IMR-90 (cell line): ENCODE results near the gene NME4. TPM values are rescaled to one million over a fixed set of nuclear protein-coding genes. Genes with fewer than 3 reads are reported as not detected.

ENCODE experiments used
- ATAC-seq: fragments of 200-7000 bp; cut with Tn5 transposase; 2 replicates; pipeline ENCODE4 v1.9.1; 2020; ENCODE audit warnings: low read depth, mild to moderate bottlenecking, moderate library complexity
- BruUV-seq: library from RNA; stranded (reverse); fragments of 400-500 nt; replicated peaks from 2 replicates; lab custom pipeline; 2021; lab: Mats Ljungman, UMichigan
- CTCF ChIA-PET: fragments of 300-600 bp; formaldehyde crosslinking; extraction: SDS; loops from one replicate; lab custom pipeline; 2021; ENCODE audit warnings: antibody characterized with exemption; lab: Yijun Ruan, JAX
- POLR2A ChIA-PET: fragments of 300-600 bp; sonication (Branson Sonifier 250); formaldehyde crosslinking; loops from one replicate; lab custom pipeline; 2022; ENCODE audit warnings: antibody characterized with exemption; ENCODE audit not compliant: unreplicated experiment; lab: Charles Lee
- DNase-seq: peaks from one replicate; pipeline ENCODE4 v3.0.0; 2013
- H2AFZ ChIP-seq: replicated peaks from 2 replicates; pipeline ENCODE3; 2013; ENCODE audit warnings: low read length, mild to moderate bottlenecking; ENCODE audit not compliant: poor library complexity
- H2AK5ac ChIP-seq: 2 replicates; pipeline ENCODE4 v1.6.1; 2013; ENCODE audit warnings: low read depth, low read length, inconsistent platforms
- H2AK9ac ChIP-seq: replicated peaks from 2 replicates; pipeline ENCODE3; 2013; ENCODE audit warnings: mild to moderate bottlenecking, low read depth, low read length, moderate library complexity; ENCODE audit not compliant: poor library complexity
- H2BK120ac ChIP-seq: 2 replicates; pipeline ENCODE4 v1.6.1; 2013; ENCODE audit warnings: low read depth, low read length, inconsistent platforms
- H2BK15ac ChIP-seq: 3 replicates; pipeline ENCODE4 v1.6.1; 2013; ENCODE audit warnings: low read depth, low read length, inconsistent platforms
- H2BK20ac ChIP-seq: 2 replicates; pipeline ENCODE4 v1.6.1; 2013; ENCODE audit warnings: low read depth, mild to moderate bottlenecking, inconsistent platforms, low read length, moderate library complexity
- H2BK5ac ChIP-seq: 2 replicates; pipeline ENCODE4 v1.6.1; 2013; ENCODE audit warnings: mild to moderate bottlenecking, low read depth, low read length, inconsistent platforms; ENCODE audit not compliant: poor library complexity, severe bottlenecking
- H3K14ac ChIP-seq: replicated peaks from 2 replicates; pipeline ENCODE4 v1.6.1; 2013; ENCODE audit warnings: low read depth, low read length, inconsistent platforms
- H3K18ac ChIP-seq: 2 replicates; pipeline ENCODE4 v1.6.1; 2013; ENCODE audit warnings: low read depth, low read length, control low read depth
- H3K23ac ChIP-seq: 2 replicates; pipeline ENCODE4 v1.6.1; 2013; ENCODE audit warnings: low read depth, low read length, inconsistent platforms
- H3K27ac ChIP-seq: 2 replicates; pipeline ENCODE4 v1.5.1; 2013; ENCODE audit warnings: mild to moderate bottlenecking, control low read depth, low read length; ENCODE audit not compliant: insufficient read depth
- H3K27me3 ChIP-seq: 2 replicates; pipeline ENCODE4 v1.6.1; 2013; ENCODE audit warnings: low read length; ENCODE audit not compliant: control insufficient read depth, insufficient read depth
- H3K36me3 ChIP-seq: 2 replicates; pipeline ENCODE4 v1.6.1; 2013; ENCODE audit warnings: low read length, mixed read lengths; ENCODE audit not compliant: control insufficient read depth, insufficient read depth
- H3K4ac ChIP-seq: 2 replicates; pipeline ENCODE4 v1.6.1; 2013; ENCODE audit warnings: low read depth, low read length, inconsistent platforms
- H3K4me1 ChIP-seq: 2 replicates; pipeline ENCODE4 v1.6.1; 2013; ENCODE audit warnings: low read length, mixed read lengths; ENCODE audit not compliant: control insufficient read depth, insufficient read depth
- H3K4me2 ChIP-seq: 2 replicates; pipeline ENCODE4 v1.6.1; 2013; ENCODE audit warnings: low read depth, mild to moderate bottlenecking, control low read depth, low read length, moderate library complexity
- H3K4me3 ChIP-seq: 2 replicates; pipeline ENCODE4 v1.5.1; 2013; ENCODE audit warnings: low read depth, mild to moderate bottlenecking, control low read depth, low read length, moderate library complexity; ENCODE audit not compliant: insufficient read depth
- H3K56ac ChIP-seq: 2 replicates; pipeline ENCODE4 v1.6.1; 2013; ENCODE audit warnings: low read length, inconsistent platforms; ENCODE audit not compliant: insufficient read depth; ENCODE audit errors: extremely low read depth
- H3K79me1 ChIP-seq, 2 experiments: 2 replicates each; pipeline ENCODE4 v1.6.1; 2013; ENCODE audit warnings: low read length in 2 of 2, inconsistent platforms in 1 of 2, low read depth in 1 of 2
- H3K9ac ChIP-seq: 2 replicates; pipeline ENCODE4 v1.6.1; 2013; ENCODE audit warnings: low read depth, low read length, control low read depth
- H3K9me1 ChIP-seq: 2 replicates; pipeline ENCODE4 v1.6.1; 2013; ENCODE audit warnings: low read length, inconsistent platforms; ENCODE audit not compliant: insufficient read depth
- H3K9me3 ChIP-seq: 2 replicates; pipeline ENCODE4 v1.6.1; 2013; ENCODE audit warnings: low read length; ENCODE audit not compliant: control insufficient read depth, insufficient read depth
- H4K20me1 ChIP-seq: 2 replicates; pipeline ENCODE4 v1.6.1; 2013; ENCODE audit warnings: low read length, inconsistent platforms; ENCODE audit not compliant: insufficient read depth
- H4K5ac ChIP-seq: 2 replicates; pipeline ENCODE4 v1.6.1; 2013; ENCODE audit warnings: mild to moderate bottlenecking, low read depth, low read length, control low read depth
- H4K8ac ChIP-seq, 2 experiments: 2 replicates each; pipeline ENCODE4 v1.6.1; 2013; ENCODE audit warnings: low read depth in 2 of 2, low read length in 2 of 2, control low read depth in 1 of 2, inconsistent platforms in 1 of 2
- H4K91ac ChIP-seq: 2 replicates; pipeline ENCODE4 v1.6.1; 2013; ENCODE audit warnings: low read depth, low read length, inconsistent platforms; ENCODE audit not compliant: insufficient read depth
- BHLHE40 ChIP-seq: fragments of 150-350 bp; IDR thresholded peaks from 2 replicates; pipeline ENCODE4 v1.6.1; 2016; ENCODE audit warnings: mild to moderate bottlenecking, low read depth, low read length
- CEBPB ChIP-seq: IDR thresholded peaks from 2 replicates; pipeline ENCODE4 v1.6.1; 2012; ENCODE audit warnings: low read depth, low read length, improper control_type of control experiment
- CHD1 ChIP-seq: IDR thresholded peaks from 2 replicates; pipeline ENCODE4 v1.6.1; 2012; ENCODE audit warnings: low read depth, low read length, improper control_type of control experiment
- FOS ChIP-seq: fragments of 150-350 bp; IDR thresholded peaks from 2 replicates; pipeline ENCODE4 v1.6.1; 2016; ENCODE audit warnings: low read depth, low read length
- MAFK ChIP-seq: IDR thresholded peaks from 2 replicates; pipeline ENCODE4 v1.6.1; 2012; ENCODE audit warnings: low read depth, low read length, improper control_type of control experiment
- MXI1 ChIP-seq: IDR thresholded peaks from 2 replicates; pipeline ENCODE4 v1.6.1; 2012; ENCODE audit warnings: low read depth, mild to moderate bottlenecking, low read length, moderate library complexity, borderline replicate concordance
- NFE2L2 ChIP-seq: fragments of 150-350 bp; IDR thresholded peaks from 2 replicates; pipeline ENCODE4 v1.6.1; 2016; ENCODE audit warnings: low read depth, mild to moderate bottlenecking, low read length
- POLR2A ChIP-seq: IDR thresholded peaks from 2 replicates; pipeline ENCODE4 v1.6.1; 2012; ENCODE audit warnings: mild to moderate bottlenecking, low read depth, low read length
- RCOR1 ChIP-seq: IDR thresholded peaks from 2 replicates; pipeline ENCODE4 v1.6.1; 2012; ENCODE audit warnings: mild to moderate bottlenecking, low read length, improper control_type of control experiment; ENCODE audit not compliant: insufficient replicate concordance
- RFX5 ChIP-seq: IDR thresholded peaks from 2 replicates; pipeline ENCODE4 v1.8.0; 2012; ENCODE audit warnings: low read depth, mild to moderate bottlenecking, low read length, moderate library complexity
- SMC3 ChIP-seq: fragments of 150-350 bp; IDR thresholded peaks from 2 replicates; pipeline ENCODE4 v1.6.1; 2016; ENCODE audit warnings: low read depth, mild to moderate bottlenecking, antibody characterized with exemption, low read length, moderate library complexity
- WGBS, 2 experiments: methylation state at CpG; one replicate each; pipeline versions ENCODE4 v1.1.5 to v1.1.7; 2013; ENCODE audit warnings: missing lambda C conversion rate in 2 of 2; ENCODE audit not compliant: insufficient read length in 1 of 2; ENCODE audit errors: extremely low coverage in 2 of 2; 5-methylcytosine and 5-hydroxymethylcytosine counted together
- dilution Hi-C: fragments of 300-500 bp; cut with HindIII; formaldehyde crosslinking; loops from one replicate; pipeline ENCODE4 v1.14.3; 2018; ENCODE audit warnings: low sequenced_read_pairs; ENCODE audit not compliant: unreplicated experiment
- in situ Hi-C: fragments of 300-500 bp; cut with MboI; formaldehyde crosslinking; loops from 3 replicates; pipeline ENCODE4 v1.14.3; 2019; ENCODE audit warnings: low sequenced_read_pairs, inconsistent platforms, mixed read lengths
- intact Hi-C: fragments of 100-400 bp; cut with micrococcal nuclease; formaldehyde crosslinking; loops from 2 replicates; pipeline ENCODE4 v1.10.0; 2022
- polyA plus RNA-seq, 3 experiments: library from polyadenylated mRNA; depleted of rRNA; stranded (reverse); fragments of >200 nt; gene quantifications; 2 replicates each; pipeline ENCODE4 v1.2.3, GENCODE V29; 2012; ENCODE audit warnings: low replicate concordance in 1 of 3
- total RNA-seq: library from RNA; depleted of rRNA; stranded (reverse); fragments of >200 nt; gene quantifications from 2 replicates; pipeline ENCODE4 v1.2.3, GENCODE V29; 2012

NME4 gene
- total and polyA plus RNA-seq, 2 of the 4 experiments (the other 2 are of a cell fraction): 124 to 288 TPM

DNA sequence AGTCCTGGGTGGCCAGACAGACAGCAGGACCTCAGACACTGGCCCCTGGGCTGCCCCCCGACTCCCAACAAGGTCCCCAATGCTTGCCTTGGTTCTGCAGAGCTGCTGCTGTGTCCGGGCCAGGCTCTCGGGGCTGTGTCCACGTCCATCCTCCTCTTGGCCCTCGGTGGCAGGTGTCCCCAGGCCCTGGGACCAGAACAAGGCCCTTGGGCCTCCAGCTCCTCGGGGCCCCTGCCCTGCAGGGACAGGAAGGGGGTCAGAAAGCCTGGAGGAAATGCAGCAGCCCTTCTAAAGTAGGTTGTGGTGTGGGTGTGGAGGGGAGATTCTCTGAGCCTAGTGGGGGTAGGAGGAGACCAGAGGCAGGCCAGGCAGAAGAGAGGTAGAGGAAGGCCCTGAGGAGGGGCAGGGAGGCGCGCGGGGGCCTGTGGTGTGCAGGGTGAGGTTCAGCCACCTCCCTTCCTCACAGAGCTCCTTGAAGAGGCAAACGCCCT is 42.0 kb upstream of the NME4 start:
- WGBS, 2 experiments: 89% methylated on average over 3 of the region's 10 CpGs; no CpG with 5 or more reads in 1 of the 2 experiments
- H2BK5ac ChIP-seq: no peak overlapping the region

More for the DNA sequence above, 42.0 kb upstream of the NME4 start:
- Histone ChIP-seq H4K20me1 (peaks cover 4% of the 10 kb centered on the region; the same call in 1 of the 2 replicates), H2AFZ (no peak overlapping the region), H3K9me1 (0 out of 2 replicates have a peak, but pooled peaks cover 3% of the 10 kb centered on the region), H3K18ac (no peak overlapping the region), H4K91ac (no peak overlapping the region), H3K4me3 (no peak overlapping the region), H3K4ac (no peak overlapping the region), H2BK120ac (no peak overlapping the region), H4K5ac (no peak overlapping the region), H3K79me1 (peaks cover 16 to 19% of the 10 kb centered on the region in 2 experiments), H3K56ac (no peak overlapping the region), H3K4me1 (peaks cover 3% of the 10 kb centered on the region; the same call in 1 of the 2 replicates), H3K36me3 (peaks cover 3% of the 10 kb centered on the region; the same call in 1 of the 2 replicates), H2AK9ac (no peak overlapping the region), H2AK5ac (no peak overlapping the region), H3K4me2 (no peak overlapping the region), H2BK15ac (no peak overlapping the region), H3K9ac (no peak overlapping the region), H4K8ac (no peak overlapping the region), H3K27me3 (no peaks in the 10 kb centered on the region), H3K27ac (no peak overlapping the region), H2BK20ac (no peak overlapping the region), H3K9me3 (no peaks in the 10 kb centered on the region), H3K14ac (no peak overlapping the region), H3K23ac (no peak overlapping the region)
- ChIA-PET CTCF (no interaction called here), POLR2A (no interaction called here)
- DNase-seq (no peak), ATAC-seq (no peak)
- TF ChIP-seq BHLHE40 (no peak), MXI1 (no peak), POLR2A (no peak), RCOR1 (no peak), SMC3 (no peak), MAFK (no peak), FOS (no peak), CEBPB (no peak), RFX5 (no peak), CHD1 (no peak), NFE2L2 (no peak)
- in situ Hi-C loops: no loop called here
- dilution Hi-C loops: no loop called here
- BruUV-seq: no TSS peak
- intact Hi-C loops: no loop called here
